Lung (tissue), 12 donors: ENCODE data around the gene DTD2. TPM values are rescaled to one million over a fixed set of nuclear protein-coding genes. Genes with fewer than 3 reads are reported as not detected.

Experiments used
- ATAC-seq: fragments of 200-7000 bp; cut with Tn5 transposase; one replicate; pipeline ENCODE4 v1.9.1; 2020; ENCODE audit warnings: moderate number of reproducible peaks; ENCODE audit not compliant: insufficient read depth, low FRiP score
- DNase-seq, 3 donors: peaks; one replicate each; pipeline ENCODE4 v3.0.0-alpha.2; 2013 to 2017
- H3K27ac ChIP-seq, 2 donors: one replicate each; pipeline ENCODE4 v1.5.1; 2013; ENCODE audit warnings: mild to moderate bottlenecking in 2 of 2, moderate library complexity in 2 of 2, control low read depth in 1 of 2, inconsistent platforms in 1 of 2, low read depth in 1 of 2, low read length in 1 of 2
- H3K27me3 ChIP-seq, 3 donors: one replicate each; pipeline ENCODE4 v1.5.1; 2013; ENCODE audit warnings: low read length in 2 of 3; ENCODE audit not compliant: control insufficient read depth in 3 of 3, insufficient read depth in 3 of 3
- H3K36me3 ChIP-seq, 4 donors: one replicate each; pipeline ENCODE4 v1.5.1; 2013; ENCODE audit warnings: low read length in 4 of 4, mild to moderate bottlenecking in 1 of 4, moderate library complexity in 1 of 4; ENCODE audit not compliant: control insufficient read depth in 4 of 4, insufficient read depth in 4 of 4
- H3K4me1 ChIP-seq, 5 donors: one replicate each; pipeline ENCODE4 v1.5.1; 2013; ENCODE audit warnings: low read length in 5 of 5, mild to moderate bottlenecking in 2 of 5, moderate library complexity in 1 of 5; ENCODE audit not compliant: control insufficient read depth in 5 of 5, insufficient read depth in 5 of 5
- H3K4me3 ChIP-seq: one replicate; pipeline ENCODE4 v1.5.1; 2013; ENCODE audit warnings: mild to moderate bottlenecking, control low read depth, moderate library complexity
- H3K9ac ChIP-seq, 2 donors: one replicate each; pipeline ENCODE4 v1.5.1; 2013; ENCODE audit warnings: low read length in 2 of 2, control low read depth in 1 of 2; ENCODE audit not compliant: insufficient read depth in 1 of 2
- H3K9me3 ChIP-seq, 4 donors: one replicate each; pipeline ENCODE4 v1.5.1; 2013; ENCODE audit warnings: low read length in 3 of 4, mild to moderate bottlenecking in 1 of 4, moderate library complexity in 1 of 4; ENCODE audit not compliant: control insufficient read depth in 4 of 4, insufficient read depth in 3 of 4
- WGBS, 2 donors: extraction: QIAGEN DNeasy Blood & Tissue Kit; methylation state at CpG; one replicate each; pipeline ENCODE4 v1.1.7; 2013; 5-methylcytosine and 5-hydroxymethylcytosine counted together
- polyA plus RNA-seq, 2 donors: library from polyadenylated mRNA; stranded (reverse); fragments of 200-250 nt; gene quantifications; one replicate each; pipeline ENCODE4 v1.2.1, GENCODE V29; 2013
- total RNA-seq, 2 donors: library from RNA; depleted of rRNA in 1 of 2; stranded (reverse); fragments of >200 nt in 1 of 2; gene quantifications; one replicate each; pipeline ENCODE4 v1.2.1, GENCODE V29; 2014 to 2021
- TF ChIP-seq, protein P1 (sequence below): IDR thresholded peaks from 2 replicates; pipeline ENCODE4 v1.5.1; 2012; ENCODE audit warnings: mild to moderate bottlenecking; ENCODE audit errors: control extremely low read depth, extremely low read depth
- donor health status: control.
- donor health status: control.
- donor health status: Bipolar disorder and iron deficiency.
- donor health status: healthy.
- donor health status: DM: yes; HTN: yes; CAD: no.

DTD2 gene
- total and polyA plus RNA-seq, 4 donors, result 10.4 to 33.3 (median 17.3) TPM

- TF ChIP-seq, protein P1, sequence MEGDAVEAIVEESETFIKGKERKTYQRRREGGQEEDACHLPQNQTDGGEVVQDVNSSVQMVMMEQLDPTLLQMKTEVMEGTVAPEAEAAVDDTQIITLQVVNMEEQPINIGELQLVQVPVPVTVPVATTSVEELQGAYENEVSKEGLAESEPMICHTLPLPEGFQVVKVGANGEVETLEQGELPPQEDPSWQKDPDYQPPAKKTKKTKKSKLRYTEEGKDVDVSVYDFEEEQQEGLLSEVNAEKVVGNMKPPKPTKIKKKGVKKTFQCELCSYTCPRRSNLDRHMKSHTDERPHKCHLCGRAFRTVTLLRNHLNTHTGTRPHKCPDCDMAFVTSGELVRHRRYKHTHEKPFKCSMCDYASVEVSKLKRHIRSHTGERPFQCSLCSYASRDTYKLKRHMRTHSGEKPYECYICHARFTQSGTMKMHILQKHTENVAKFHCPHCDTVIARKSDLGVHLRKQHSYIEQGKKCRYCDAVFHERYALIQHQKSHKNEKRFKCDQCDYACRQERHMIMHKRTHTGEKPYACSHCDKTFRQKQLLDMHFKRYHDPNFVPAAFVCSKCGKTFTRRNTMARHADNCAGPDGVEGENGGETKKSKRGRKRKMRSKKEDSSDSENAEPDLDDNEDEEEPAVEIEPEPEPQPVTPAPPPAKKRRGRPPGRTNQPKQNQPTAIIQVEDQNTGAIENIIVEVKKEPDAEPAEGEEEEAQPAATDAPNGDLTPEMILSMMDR, result no peak
- 96 to 98% methylated on average over 8 of the region's 8 CpGs for WGBS, 2 donors
- ATAC-seq (no peak), DNase-seq (no peak)
- Histone ChIP-seq H3K36me3 (peaks cover 0 to 7% (median 7%) of the 10 kb centered on the region in 4 donors), H3K9me3 (no peaks in the 10 kb centered on the region), H3K4me3 (no peak overlapping the region), H3K27ac (no peak overlapping the region), H3K9ac (no peak overlapping the region), H3K4me1 (peaks cover 0 to 5% (median 0%) of the 10 kb centered on the region in 5 donors), H3K27me3 (no peaks in the 10 kb centered on the region)
Measured at GRCh38 chr14:31405106-31405505, 52.2 kb downstream of the DTD2 start.

DNA sequence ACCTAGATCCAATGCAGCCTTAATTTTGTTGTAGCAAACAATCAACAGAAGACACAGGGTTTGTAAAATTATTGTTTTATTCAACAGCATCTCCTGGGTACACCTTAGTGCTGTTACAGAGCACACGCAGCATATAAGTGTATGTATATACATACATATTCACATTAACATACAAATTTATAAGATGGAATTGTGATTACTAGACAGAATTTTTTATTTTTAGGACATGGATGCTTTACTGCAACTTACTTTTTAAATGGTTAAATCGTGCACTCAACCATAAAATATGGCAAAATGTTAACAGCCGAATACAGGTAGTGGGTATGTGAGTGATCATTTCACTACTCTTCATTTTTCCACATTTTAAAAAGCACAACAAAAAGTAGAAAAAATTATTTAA is 53.6 kb downstream of the DTD2 start:
- peaks cover 0 to 10% (median 7%) of the 10 kb centered on the region in 4 donors for H3K36me3 ChIP-seq
- peaks cover 0 to 5% (median 0%) of the 10 kb centered on the region in 5 donors for H3K4me1 ChIP-seq
- no peak for ATAC-seq
- WGBS, 2 donors, result 96 to 97% methylated on average over 3 of the region's 3 CpGs
- TF ChIP-seq, protein P1, result no peak
- DNase-seq, result no peak
- no peak overlapping the region for H3K27ac ChIP-seq
- no peaks in the 10 kb centered on the region for H3K27me3 ChIP-seq
- no peak overlapping the region for H3K9ac ChIP-seq
- H3K9me3 ChIP-seq, result no peaks in the 10 kb centered on the region
- no peak overlapping the region for H3K4me3 ChIP-seq

DNA sequence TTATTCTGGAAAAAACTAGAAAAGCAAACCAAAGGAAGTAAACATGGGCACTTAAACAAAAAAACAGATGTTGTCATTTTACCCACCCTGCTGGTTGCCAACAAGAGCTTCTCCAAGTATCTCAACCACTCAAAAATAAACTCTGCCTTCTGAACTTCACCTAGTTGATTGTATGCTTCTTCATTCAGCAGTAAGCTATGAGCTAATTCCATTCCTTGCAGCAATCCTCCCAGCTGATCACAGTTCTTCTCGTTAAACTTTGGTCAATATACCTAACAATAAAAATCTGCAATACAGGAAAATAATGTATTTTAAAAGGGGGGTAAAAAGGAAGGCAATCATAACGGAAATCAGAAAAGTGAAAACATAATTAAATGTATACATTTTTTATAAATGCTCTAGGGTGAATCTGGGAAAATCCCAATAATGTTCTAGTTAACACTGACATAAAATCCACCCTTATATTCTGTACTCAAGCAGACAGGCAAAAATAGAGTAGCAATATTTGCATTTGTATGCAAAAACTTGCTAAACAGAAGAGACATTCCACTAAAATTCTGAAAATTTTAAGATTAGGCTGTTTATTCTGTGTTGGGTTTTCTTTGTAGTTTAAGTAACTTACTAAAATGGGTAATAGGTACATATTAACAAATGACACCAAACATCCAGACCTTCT is 54.4 kb downstream of the DTD2 start:
- Histone ChIP-seq H3K27ac (no peak overlapping the region), H3K9ac (no peak overlapping the region), H3K9me3 (no peaks in the 10 kb centered on the region), H3K36me3 (peaks cover 0 to 12% (median 8%) of the 10 kb centered on the region in 4 donors), H3K27me3 (no peaks in the 10 kb centered on the region), H3K4me3 (no peak overlapping the region), H3K4me1 (peaks cover 0 to 5% (median 0%) of the 10 kb centered on the region in 5 donors)
- WGBS, 2 donors, result 82 to 84% methylated on average over 2 of the region's 2 CpGs
- DNase-seq (no peak), ATAC-seq (no peak)
- TF ChIP-seq, protein P1, result no peak
